ENCODE results near the gene TBX4.

Gene TBX4

GRCh38 chr17:61414141-61414935, 37.9 kb upstream of the TBX4 start:
- DNase-seq (ENCODE audit: insufficient read length) (no peak), FAIRE-seq (no peak)
- TF ChIP-seq TAF1 (IDR thresholded peaks at IDR 0.05; ENCODE audit: borderline replicate concordance, low read depth, low read length) (no peak), POLR2AphosphoS5 (IDR thresholded peaks at IDR 0.05; ENCODE audit: low read depth, low read length) (no peak)

GRCh38 chr17:61414936-61415251, 37.3 kb upstream of the TBX4 start:
- no peak for FAIRE-seq
- TF ChIP-seq TAF1 (IDR thresholded peaks at IDR 0.05; ENCODE audit: borderline replicate concordance, low read depth, low read length) (no peak), POLR2A (IDR thresholded peaks at IDR 0.05; ENCODE audit: low read depth, low read length) (no peak), POLR2AphosphoS5 (IDR thresholded peaks at IDR 0.05; ENCODE audit: low read depth, low read length) (no peak)
- DNase-seq (ENCODE audit: insufficient read length): no peak

DNA sequence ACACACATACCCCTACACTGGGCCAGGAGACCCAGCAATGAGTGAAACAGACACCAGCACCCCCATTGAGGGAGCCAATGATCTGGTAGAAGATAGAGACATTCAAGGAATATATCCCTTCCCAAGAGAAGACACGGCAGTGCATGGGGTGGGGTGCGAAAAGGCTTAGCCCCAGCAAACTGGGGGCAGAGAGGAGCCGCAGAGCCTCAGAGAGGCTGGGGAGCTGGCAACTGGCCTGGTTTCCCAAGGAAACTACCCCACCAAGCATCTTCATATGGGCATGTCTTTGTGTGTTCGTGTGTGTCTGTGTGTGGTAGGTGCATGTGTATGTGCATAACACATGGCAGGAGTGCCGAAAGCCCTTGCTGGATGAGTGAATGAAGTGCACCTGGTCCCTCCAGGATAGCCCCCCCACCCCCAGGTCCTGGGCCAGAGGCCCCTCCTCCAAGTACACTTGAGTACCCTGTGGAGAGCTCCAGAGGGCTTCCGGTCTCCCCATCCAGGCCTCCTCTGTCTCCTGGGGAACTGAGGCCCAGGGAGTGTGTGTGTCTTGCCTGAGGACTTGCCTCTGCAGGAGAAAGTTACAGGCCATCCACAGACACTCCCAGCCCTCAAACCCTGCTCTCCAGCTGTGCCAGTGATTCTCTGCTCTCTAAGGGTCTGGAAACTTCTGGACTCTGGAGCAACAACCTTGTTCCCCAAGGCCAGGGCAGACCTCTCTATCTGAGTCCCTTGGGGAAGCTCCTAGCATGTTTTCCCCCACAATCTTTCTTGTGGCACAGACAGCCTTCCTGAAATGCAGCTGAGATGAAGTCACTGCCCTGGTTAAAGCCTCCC, 36.6 kb upstream of the TBX4 start:
- DNase-seq (ENCODE audit: insufficient read length): no peak
- no peak for FAIRE-seq
- TF ChIP-seq POLR2AphosphoS5 (IDR thresholded peaks at IDR 0.05; ENCODE audit: low read depth, low read length): no peak
- no peak for TF ChIP-seq POLR2A (IDR thresholded peaks at IDR 0.05; ENCODE audit: low read depth, low read length)
- TF ChIP-seq TAF1 (IDR thresholded peaks at IDR 0.05; ENCODE audit: borderline replicate concordance, low read depth, low read length): no peak

- DNase-seq (ENCODE audit: insufficient read length): no peak
- TF ChIP-seq TAF1 (IDR thresholded peaks at IDR 0.05; ENCODE audit: borderline replicate concordance, low read depth, low read length): no peak
- TF ChIP-seq POLR2AphosphoS5 (IDR thresholded peaks at IDR 0.05; ENCODE audit: low read depth, low read length): no peak
- no peak for TF ChIP-seq POLR2A (IDR thresholded peaks at IDR 0.05; ENCODE audit: low read depth, low read length)
- FAIRE-seq: no peak
These were observed 36.0 kb upstream of the TBX4 start for GRCh38 chr17:61416211-61416539.

DNA sequence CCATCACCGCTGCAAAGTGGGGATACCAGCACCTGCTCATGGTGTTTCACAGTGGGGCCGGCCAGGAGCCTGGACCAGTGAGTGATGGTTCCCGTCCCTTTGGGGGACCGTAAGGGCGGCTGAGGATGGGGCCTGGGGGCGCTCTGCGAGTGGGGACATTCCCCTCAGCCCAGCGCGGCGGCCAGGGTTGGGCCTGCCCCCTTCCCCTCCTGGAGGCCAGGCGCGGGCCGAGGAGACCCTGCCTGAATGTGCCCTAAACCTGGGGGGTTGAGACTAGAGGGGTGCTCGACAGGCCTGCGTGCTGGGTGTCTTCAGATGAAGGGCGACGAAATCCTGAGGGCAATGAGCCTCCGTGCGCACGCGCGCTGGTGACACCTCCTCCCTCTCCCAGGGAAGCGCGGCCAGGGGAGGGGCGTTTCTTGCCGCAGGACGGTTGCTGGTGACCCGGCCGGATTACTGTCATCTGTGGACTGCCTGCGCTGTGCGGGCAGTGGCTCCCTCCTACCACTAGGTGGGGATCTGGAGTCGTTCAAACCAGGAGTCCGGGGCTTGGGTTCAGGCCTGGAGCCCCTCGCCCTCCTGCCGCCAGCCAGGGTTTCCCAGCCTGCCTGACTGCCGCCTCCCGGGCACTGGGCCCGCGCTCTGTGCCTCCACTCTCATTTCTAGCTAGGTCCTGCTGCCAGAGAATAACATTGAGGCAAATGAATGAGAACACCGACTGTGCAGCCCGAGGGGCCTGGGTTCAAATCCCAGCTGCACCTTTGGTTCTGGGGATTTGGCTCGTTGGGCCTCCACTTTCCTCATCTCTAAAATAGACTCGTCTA, 35.5 kb upstream of the TBX4 start:
- TF ChIP-seq TAF1 (IDR thresholded peaks at IDR 0.05; ENCODE audit: borderline replicate concordance, low read depth, low read length): no peak
- DNase-seq (ENCODE audit: insufficient read length) (no peak), FAIRE-seq (peak; percentile 79)

GRCh38 chr17:61418449-61418848, 33.8 kb upstream of the TBX4 start:
- DNase-seq (ENCODE audit: insufficient read length): no peak
- FAIRE-seq: no peak

GRCh38 chr17:61419496-61420046, 32.7 kb upstream of the TBX4 start:
- FAIRE-seq (no peak), DNase-seq (ENCODE audit: insufficient read length) (no peak)
- TF ChIP-seq POLR2A (IDR thresholded peaks at IDR 0.05; ENCODE audit: low read depth, low read length) (no peak), POLR2AphosphoS5 (IDR thresholded peaks at IDR 0.05; ENCODE audit: low read depth, low read length) (no peak), TAF1 (IDR thresholded peaks at IDR 0.05; ENCODE audit: borderline replicate concordance, low read depth, low read length) (no peak)

More at GRCh38 chr17:61418449-61418848, 33.8 kb upstream of the TBX4 start:
- no peak for TF ChIP-seq POLR2AphosphoS5 (IDR thresholded peaks at IDR 0.05; ENCODE audit: low read depth, low read length)
- TF ChIP-seq POLR2A (IDR thresholded peaks at IDR 0.05; ENCODE audit: low read depth, low read length): no peak
- no peak for TF ChIP-seq TAF1 (IDR thresholded peaks at IDR 0.05; ENCODE audit: borderline replicate concordance, low read depth, low read length)

GRCh38 chr17:61420052-61420451, 32.2 kb upstream of the TBX4 start:
- no peak for TF ChIP-seq POLR2A (IDR thresholded peaks at IDR 0.05; ENCODE audit: low read depth, low read length)
- TF ChIP-seq TAF1 (IDR thresholded peaks at IDR 0.05; ENCODE audit: borderline replicate concordance, low read depth, low read length): no peak
- no peak for TF ChIP-seq POLR2AphosphoS5 (IDR thresholded peaks at IDR 0.05; ENCODE audit: low read depth, low read length)
- DNase-seq (ENCODE audit: insufficient read length) (no peak), FAIRE-seq (no peak)

- no peak for TF ChIP-seq TAF1 (IDR thresholded peaks at IDR 0.05; ENCODE audit: borderline replicate concordance, low read depth, low read length)
- no peak for TF ChIP-seq POLR2AphosphoS5 (IDR thresholded peaks at IDR 0.05; ENCODE audit: low read depth, low read length)
- no peak for TF ChIP-seq POLR2A (IDR thresholded peaks at IDR 0.05; ENCODE audit: low read depth, low read length)
- DNase-seq (ENCODE audit: insufficient read length): no peak
- FAIRE-seq: no peak
These were observed 31.4 kb upstream of the TBX4 start for GRCh38 chr17:61420745-61421398.

- no peak for TF ChIP-seq POLR2A (IDR thresholded peaks at IDR 0.05; ENCODE audit: low read depth, low read length)
- no peak for TF ChIP-seq TAF1 (IDR thresholded peaks at IDR 0.05; ENCODE audit: borderline replicate concordance, low read depth, low read length)
- no peak for TF ChIP-seq POLR2AphosphoS5 (IDR thresholded peaks at IDR 0.05; ENCODE audit: low read depth, low read length)
- DNase-seq (ENCODE audit: insufficient read length): no peak
- FAIRE-seq: no peak
These were observed 30.8 kb upstream of the TBX4 start for GRCh38 chr17:61421460-61421859.
